ENCODE data around the gene CHMP4B. TPM values are rescaled to one million over a fixed set of nuclear protein-coding genes. Genes with fewer than 3 reads are reported as not detected.

The CHMP4B gene
- total and polyA plus RNA-seq, 4 donors, result 2.7 to 37.2 (median 17.2) TPM

DNA sequence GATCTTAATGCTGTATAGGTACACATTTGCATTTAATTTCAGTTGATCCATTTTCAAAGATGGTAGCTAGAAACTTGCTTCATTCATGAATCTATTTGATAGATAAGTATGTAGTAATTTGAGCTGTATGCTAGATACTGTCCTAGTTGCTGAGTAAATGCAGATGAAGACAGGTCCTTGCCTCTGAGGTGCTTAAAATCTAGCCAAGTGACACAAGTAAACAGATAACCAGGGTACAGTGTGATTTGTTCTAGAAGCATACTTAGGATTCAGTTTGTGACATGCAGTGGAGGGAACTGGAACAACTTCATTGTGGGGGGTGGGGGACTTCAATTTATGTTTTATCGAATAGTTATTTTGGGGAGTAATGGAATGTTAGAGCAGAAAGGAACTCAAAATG is 9.2 kb downstream of the CHMP4B start:
- Histone ChIP-seq H3K27ac (ENCODE audit: low read depth in 1 of 2, low read length in 2 of 2) (no peak overlapping the region), H3K27me3 (ENCODE audit: control insufficient read depth in 4 of 4, insufficient read depth in 4 of 4, low read length in 3 of 4) (no peaks in the 10 kb centered on the region), H3K9me3 (ENCODE audit: control insufficient read depth in 4 of 4, low read length in 3 of 4) (no peaks in the 10 kb centered on the region), H3K36me3 (ENCODE audit: control insufficient read depth in 4 of 4, insufficient read depth in 3 of 4, low read depth in 1 of 4, low read length in 3 of 4) (no peaks in the 10 kb centered on the region), H3K9ac (ENCODE audit: low read depth in 1 of 2, low read length in 2 of 2) (no peak overlapping the region), H3K4me3 (ENCODE audit: low read depth in 1 of 3, low read length in 3 of 3) (no peak overlapping the region), H3K4me1 (ENCODE audit: control insufficient read depth in 4 of 4, insufficient read depth in 4 of 4, low read length in 3 of 4) (peaks cover 0 to 14% (median 10%) of the 10 kb centered on the region in 4 donors)
- WGBS, result 94% methylated on average over 1 of the region's 1 CpG
- TF ChIP-seq YY1 (IDR thresholded peaks at IDR 0.05) (no peak), NR2F2 (IDR thresholded peaks at IDR 0.05) (no peak), TAF1 (conservative IDR thresholded peaks at IDR 0.05) (no peak), EGR1 (IDR thresholded peaks at IDR 0.05; ENCODE audit: low read depth in 2 of 2) (no peak), RXRA (IDR thresholded peaks at IDR 0.05) (no peak), HNF4A (conservative IDR thresholded peaks at IDR 0.05) (no peak)
- TF ChIP-seq, protein P1, sequence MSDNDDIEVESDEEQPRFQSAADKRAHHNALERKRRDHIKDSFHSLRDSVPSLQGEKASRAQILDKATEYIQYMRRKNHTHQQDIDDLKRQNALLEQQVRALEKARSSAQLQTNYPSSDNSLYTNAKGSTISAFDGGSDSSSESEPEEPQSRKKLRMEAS (IDR thresholded peaks at IDR 0.05), result no peak
- TF ChIP-seq, protein P2, sequence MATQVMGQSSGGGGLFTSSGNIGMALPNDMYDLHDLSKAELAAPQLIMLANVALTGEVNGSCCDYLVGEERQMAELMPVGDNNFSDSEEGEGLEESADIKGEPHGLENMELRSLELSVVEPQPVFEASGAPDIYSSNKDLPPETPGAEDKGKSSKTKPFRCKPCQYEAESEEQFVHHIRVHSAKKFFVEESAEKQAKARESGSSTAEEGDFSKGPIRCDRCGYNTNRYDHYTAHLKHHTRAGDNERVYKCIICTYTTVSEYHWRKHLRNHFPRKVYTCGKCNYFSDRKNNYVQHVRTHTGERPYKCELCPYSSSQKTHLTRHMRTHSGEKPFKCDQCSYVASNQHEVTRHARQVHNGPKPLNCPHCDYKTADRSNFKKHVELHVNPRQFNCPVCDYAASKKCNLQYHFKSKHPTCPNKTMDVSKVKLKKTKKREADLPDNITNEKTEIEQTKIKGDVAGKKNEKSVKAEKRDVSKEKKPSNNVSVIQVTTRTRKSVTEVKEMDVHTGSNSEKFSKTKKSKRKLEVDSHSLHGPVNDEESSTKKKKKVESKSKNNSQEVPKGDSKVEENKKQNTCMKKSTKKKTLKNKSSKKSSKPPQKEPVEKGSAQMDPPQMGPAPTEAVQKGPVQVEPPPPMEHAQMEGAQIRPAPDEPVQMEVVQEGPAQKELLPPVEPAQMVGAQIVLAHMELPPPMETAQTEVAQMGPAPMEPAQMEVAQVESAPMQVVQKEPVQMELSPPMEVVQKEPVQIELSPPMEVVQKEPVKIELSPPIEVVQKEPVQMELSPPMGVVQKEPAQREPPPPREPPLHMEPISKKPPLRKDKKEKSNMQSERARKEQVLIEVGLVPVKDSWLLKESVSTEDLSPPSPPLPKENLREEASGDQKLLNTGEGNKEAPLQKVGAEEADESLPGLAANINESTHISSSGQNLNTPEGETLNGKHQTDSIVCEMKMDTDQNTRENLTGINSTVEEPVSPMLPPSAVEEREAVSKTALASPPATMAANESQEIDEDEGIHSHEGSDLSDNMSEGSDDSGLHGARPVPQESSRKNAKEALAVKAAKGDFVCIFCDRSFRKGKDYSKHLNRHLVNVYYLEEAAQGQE (IDR thresholded peaks at IDR 0.05), result no peak
- no peak for DNase-seq (ENCODE audit: low spot score)

DNA sequence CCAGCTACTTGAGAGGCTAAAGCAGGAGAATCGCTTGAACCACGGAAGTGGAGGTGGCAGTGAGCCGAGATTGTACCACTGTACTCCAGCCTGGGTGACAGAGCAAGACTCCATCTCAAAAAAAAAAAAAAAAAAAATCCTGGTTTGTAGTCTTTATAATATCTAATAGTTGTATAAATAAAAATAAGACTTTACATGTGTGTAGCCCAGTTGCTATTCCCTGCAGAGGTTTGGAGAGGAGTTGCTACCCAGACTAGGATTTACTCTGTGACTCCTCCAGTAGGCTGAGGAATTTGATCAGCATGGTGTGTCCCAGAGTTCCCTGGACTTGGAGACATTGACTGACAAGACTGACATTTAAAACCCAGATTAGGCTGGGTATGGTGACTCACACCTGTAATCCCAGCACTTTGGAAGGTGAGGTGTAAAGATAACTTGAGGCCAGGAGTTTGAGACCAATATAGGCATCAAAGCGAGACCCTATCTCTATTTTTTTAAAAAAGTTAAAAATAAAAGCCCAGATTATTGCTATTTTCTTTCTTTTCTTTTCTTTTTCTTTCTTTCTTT is 10.2 kb downstream of the CHMP4B start:
- TF ChIP-seq RAD21 (IDR thresholded peaks at IDR 0.05), result no peak
- no peak for TF ChIP-seq EGR1 (IDR thresholded peaks at IDR 0.05; ENCODE audit: low read depth in 2 of 2)
- TF ChIP-seq, protein P3, sequence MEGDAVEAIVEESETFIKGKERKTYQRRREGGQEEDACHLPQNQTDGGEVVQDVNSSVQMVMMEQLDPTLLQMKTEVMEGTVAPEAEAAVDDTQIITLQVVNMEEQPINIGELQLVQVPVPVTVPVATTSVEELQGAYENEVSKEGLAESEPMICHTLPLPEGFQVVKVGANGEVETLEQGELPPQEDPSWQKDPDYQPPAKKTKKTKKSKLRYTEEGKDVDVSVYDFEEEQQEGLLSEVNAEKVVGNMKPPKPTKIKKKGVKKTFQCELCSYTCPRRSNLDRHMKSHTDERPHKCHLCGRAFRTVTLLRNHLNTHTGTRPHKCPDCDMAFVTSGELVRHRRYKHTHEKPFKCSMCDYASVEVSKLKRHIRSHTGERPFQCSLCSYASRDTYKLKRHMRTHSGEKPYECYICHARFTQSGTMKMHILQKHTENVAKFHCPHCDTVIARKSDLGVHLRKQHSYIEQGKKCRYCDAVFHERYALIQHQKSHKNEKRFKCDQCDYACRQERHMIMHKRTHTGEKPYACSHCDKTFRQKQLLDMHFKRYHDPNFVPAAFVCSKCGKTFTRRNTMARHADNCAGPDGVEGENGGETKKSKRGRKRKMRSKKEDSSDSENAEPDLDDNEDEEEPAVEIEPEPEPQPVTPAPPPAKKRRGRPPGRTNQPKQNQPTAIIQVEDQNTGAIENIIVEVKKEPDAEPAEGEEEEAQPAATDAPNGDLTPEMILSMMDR (IDR thresholded peaks at IDR 0.05; ENCODE audit: low read depth, low read length, missing input control), result no peak
- TF ChIP-seq SP1 (IDR thresholded peaks at IDR 0.05), result no peak
- TF ChIP-seq, protein P4, sequence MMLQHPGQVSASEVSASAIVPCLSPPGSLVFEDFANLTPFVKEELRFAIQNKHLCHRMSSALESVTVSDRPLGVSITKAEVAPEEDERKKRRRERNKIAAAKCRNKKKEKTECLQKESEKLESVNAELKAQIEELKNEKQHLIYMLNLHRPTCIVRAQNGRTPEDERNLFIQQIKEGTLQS (IDR thresholded peaks at IDR 0.05), result no peak
- no peak for TF ChIP-seq HNF4A (conservative IDR thresholded peaks at IDR 0.05)
- no peak for TF ChIP-seq JUND (IDR thresholded peaks at IDR 0.05)
- TF ChIP-seq FOXA2 (IDR thresholded peaks at IDR 0.05), result no peak
- no peak for TF ChIP-seq NR2F2 (IDR thresholded peaks at IDR 0.05)
- no peak for TF ChIP-seq HNF4G (IDR thresholded peaks at IDR 0.05)
- no peak for TF ChIP-seq YY1 (IDR thresholded peaks at IDR 0.05)
- TF ChIP-seq, protein P5, sequence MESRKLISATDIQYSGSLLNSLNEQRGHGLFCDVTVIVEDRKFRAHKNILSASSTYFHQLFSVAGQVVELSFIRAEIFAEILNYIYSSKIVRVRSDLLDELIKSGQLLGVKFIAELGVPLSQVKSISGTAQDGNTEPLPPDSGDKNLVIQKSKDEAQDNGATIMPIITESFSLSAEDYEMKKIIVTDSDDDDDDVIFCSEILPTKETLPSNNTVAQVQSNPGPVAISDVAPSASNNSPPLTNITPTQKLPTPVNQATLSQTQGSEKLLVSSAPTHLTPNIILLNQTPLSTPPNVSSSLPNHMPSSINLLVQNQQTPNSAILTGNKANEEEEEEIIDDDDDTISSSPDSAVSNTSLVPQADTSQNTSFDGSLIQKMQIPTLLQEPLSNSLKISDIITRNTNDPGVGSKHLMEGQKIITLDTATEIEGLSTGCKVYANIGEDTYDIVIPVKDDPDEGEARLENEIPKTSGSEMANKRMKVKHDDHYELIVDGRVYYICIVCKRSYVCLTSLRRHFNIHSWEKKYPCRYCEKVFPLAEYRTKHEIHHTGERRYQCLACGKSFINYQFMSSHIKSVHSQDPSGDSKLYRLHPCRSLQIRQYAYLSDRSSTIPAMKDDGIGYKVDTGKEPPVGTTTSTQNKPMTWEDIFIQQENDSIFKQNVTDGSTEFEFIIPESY (IDR thresholded peaks at IDR 0.05), result no peak
- no peak for TF ChIP-seq TAF1 (conservative IDR thresholded peaks at IDR 0.05)
- TF ChIP-seq, protein P1 (IDR thresholded peaks at IDR 0.05), result no peak
- no peak for TF ChIP-seq RXRA (IDR thresholded peaks at IDR 0.05)
- TF ChIP-seq GABPA (IDR thresholded peaks at IDR 0.05 in 1 of 2, conservative IDR thresholded peaks at IDR 0.05 in 1 of 2), result no peak
- TF ChIP-seq FOXA1 (IDR thresholded peaks at IDR 0.05), result no peak
- Histone ChIP-seq H3K4me3 (ENCODE audit: low read depth in 1 of 3, low read length in 3 of 3) (no peak overlapping the region), H3K9me3 (ENCODE audit: control insufficient read depth in 4 of 4, low read length in 3 of 4) (no peaks in the 10 kb centered on the region), H3K36me3 (ENCODE audit: control insufficient read depth in 4 of 4, insufficient read depth in 3 of 4, low read depth in 1 of 4, low read length in 3 of 4) (no peaks in the 10 kb centered on the region), H3K27ac (ENCODE audit: low read depth in 1 of 2, low read length in 2 of 2) (no peak overlapping the region), H3K9ac (ENCODE audit: low read depth in 1 of 2, low read length in 2 of 2) (no peak overlapping the region), H3K27me3 (ENCODE audit: control insufficient read depth in 4 of 4, insufficient read depth in 4 of 4, low read length in 3 of 4) (no peaks in the 10 kb centered on the region), H3K4me1 (ENCODE audit: control insufficient read depth in 4 of 4, insufficient read depth in 4 of 4, low read length in 3 of 4) (peaks cover 6 to 23% (median 15%) of the 10 kb centered on the region in 4 donors)
- WGBS, result 77% methylated on average over 4 of the region's 4 CpGs
- no peak for DNase-seq (ENCODE audit: low spot score)

Measured in liver (tissue), 9 donors.